NCI-H1694 (cell line): ENCODE measurements around the gene RBM23.
"Not testable (repeated sequence)": the region's sequence is repeated elsewhere in the genome, so short reads cannot be mapped to it uniquely, and the experiment has no call there.

Source experiments
- DNase-seq: peaks from one replicate; lab custom pipeline; 2025; lab: John Stamatoyannopoulos, UW

RBM23 gene

DNA sequence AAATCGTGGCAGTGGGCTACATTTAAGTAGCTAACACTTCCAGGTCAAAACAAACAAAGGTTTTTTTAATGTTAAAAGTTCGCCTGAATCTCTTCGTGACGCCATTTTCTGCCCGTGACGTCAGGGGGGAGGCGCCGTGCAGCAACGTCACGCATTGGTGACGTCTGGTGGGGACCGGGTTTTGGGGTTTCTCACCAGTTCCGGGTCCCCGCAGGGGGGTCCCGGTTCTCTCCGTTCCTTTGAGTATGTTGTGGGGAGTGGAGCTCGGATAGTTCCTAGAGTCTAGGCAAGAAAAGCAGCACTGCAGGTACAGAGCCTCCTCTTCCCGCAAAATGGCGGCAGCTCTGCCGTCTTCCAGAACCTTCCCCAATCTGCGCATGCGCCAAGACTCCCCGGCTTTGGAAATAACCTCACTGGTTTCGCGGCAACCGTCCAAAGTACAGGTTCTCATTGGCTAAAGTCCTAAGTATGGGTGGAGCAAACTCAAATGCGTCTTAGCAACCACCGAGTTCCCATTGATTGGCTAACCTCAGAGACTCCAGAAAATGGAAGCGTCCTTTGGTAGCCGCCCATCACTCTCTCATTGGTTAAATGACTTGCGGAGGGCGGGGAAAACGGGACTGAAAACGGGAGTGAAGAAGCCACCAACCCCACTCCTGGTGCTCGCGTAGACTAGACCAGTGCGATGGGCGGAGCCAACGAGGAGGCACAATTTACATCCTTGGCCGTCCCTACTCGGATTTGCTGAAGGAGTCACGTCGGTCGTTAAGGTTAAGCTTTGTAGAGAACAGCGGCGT is at the start of gene RBM23:
TSS of gene RBM23 (minus strand) at position 346 of the 797 bp plus-strand sequence.
- DNase-seq: peak; percentile 96

DNA sequence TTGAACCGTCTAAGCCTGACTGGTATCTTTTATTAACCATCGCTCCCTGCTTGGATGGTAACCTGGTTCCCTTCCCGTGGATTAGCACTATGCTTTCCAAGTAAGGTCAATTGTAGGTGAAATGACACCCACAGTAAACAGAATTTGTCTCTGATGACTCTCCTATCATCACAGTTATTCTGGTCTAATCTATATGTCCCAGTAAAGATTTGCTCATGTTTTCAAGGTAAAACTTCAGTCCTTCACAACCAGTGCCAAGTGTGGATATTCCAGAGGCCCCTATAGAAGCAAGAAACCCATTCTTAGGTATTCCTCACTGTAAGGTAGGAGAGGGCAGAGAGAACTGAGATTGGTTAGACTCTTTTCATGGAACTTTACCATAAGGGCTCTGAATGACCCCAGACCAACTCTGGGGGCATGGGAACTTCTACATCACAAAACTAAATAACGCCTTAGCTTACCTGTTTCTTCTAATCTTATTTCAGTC is 47.9 kb upstream of the RBM23 start:
- DNase-seq: no peak

DNA sequence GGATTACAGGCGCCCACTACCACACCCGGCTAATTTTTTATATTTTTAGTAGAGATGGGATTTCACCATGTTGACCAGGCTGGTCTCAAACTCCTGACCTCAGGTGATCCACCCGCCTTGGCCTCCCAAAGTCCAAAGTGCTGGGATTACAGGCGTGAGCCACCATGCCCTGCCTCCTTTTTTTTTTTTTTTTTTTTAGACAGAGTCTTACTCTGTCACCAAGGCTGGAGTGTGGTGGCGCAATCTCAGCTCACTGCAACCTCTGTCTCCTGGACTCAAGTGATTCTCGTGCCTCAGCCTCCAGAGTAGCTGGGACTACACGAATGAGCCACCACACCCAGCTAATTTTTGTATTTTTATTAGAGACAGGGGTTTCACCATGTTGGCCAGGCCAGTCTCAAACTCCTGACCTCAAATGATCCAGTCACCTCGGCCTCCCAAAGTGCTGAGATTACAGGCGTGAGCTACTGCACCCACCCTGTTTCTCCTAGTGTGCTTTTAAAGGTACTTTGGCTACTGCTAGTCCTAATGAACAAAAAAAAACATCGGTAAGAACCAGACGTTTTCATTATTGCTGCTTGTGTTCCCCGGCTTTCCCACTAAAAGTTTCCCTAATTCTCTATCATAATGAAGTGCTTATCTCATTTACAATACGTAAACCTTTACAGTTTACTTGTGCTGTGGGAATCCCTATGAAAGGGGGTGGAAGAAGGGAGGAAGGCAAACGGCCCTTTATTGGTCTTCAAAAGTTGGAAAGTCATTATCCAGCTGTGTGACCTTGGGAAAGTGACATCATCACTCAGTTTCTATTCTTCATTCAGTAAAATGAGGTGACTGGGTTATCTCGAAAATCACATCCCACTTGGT is 47.2 kb upstream of the RBM23 start:
- not testable (repeated sequence) for DNase-seq

DNA sequence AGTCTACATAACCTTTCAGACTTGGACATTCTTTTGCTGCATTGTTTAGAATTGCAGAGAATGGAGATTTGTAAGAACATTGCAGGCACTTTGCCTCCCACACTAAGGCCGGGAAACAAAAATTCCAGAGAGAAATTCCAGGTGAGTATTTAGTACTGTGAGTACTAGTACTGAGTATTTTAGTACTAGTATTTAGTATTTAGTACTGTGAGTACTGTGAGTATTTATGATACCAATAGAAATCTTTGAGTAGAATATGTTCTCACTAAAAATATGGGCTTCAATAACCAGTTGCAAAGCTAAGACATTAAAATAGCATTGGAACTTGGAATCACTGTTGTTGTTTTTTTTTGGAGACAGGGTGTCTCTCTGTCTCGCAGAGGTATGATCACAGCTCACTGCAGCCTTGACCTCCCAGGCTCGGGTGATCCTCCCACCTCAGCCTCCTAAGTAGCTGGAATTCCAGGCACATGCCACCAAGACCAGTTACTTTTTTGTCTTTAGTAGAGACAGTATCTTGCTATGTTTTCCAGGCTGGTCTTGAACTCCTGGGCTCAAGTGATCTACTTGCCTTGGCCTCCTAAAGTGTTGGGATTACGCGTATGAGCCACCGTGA is 43.2 kb upstream of the RBM23 start:
- no peak for DNase-seq

DNA sequence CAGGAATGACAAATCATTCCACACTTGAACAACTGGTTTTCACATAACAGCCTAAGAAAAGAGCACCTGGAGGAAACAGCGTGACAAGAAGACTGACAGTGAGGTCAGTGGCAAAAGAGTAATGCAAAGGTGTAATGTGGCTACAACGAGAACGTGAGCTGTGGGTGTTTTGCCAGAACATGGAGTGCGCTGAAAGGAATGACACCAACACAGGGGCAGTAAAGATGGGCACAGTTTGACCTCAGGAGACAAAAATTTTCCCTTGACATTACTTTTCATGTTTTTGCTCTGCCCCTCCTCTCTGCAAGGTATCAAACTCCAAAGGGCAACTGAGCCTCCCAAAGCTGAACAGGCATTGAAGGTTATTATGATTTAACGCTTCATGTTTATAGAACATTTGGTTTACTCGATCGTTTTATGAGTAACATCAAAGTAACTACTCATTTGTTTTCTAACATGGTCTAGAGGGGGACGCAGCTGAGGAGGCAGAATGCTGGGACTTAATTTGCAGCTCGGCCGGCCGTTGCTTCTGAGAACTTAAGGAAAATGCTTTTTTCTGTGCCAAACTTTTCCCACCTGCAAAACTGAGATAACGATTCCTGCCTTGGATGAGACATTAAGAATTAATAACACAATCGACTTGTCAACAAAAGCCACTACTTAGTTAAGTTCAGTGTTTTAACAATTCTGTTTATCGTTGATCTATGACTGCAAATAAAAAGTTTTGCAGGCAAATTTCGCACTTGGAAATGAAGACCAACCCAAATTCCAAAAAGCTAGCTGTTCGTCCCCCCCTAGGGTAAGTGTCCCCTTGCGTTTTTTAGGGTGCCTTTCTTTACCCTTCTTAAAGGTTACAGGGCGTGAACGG is 37.0 kb upstream of the RBM23 start:
- no peak for DNase-seq

DNA sequence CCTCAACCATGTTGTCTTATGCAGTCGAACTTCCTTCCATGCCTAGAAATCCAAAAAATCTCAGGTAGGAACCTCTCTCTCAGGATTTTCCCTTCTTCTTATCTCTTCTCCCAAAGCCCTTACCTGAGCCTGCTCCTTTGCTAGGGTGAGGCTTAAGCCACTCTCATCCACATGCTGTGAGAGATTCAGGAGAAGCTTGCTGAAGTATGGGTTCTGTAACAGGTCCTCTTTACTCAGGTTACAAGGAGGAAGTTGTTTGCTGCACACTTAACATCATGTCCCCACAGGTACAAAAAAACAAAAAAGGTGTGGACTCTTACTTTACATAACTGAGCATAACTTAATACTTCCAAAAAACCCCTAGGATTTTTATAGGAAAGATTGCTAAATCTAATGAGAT is 33.5 kb upstream of the RBM23 start:
- DNase-seq: no peak

DNA sequence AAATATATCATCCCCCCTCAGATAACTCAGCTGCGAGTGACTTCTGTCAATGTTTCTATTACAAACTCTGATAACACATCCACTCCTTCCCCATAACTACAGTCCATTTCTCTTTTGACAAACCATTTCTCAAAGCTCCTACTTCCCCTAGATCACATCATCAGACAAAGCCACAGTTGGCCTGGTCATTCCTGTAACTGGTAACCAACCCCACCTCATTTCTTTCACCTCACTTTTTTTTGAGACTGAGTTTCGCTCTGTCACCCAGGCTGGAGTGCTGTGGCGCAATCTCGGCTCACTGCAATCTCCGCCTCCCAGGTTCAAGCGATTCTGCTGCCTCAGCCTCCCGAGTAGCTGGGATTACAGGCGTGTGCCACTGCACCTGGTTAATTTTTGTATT is 32.8 kb upstream of the RBM23 start:
- DNase-seq: not testable (repeated sequence)

DNA sequence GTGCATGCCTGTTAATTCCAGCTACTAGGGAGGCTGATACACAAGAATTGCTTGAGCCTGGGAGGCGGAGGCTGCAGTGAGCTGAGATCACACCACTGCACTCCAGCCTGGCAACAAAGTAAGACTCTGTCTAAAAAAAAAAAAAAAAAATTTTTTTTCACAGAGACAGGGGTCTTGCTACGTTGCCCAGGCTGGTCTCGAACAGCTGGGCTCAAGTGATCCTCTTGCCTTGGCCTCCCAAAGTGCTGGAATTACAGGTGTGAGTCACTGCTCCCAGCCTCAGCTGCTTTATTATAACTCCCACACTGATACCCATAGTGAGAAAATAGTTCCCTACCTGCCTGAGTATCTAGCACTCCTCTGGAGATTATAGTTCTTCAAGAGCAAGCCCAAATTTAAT is 26.7 kb upstream of the RBM23 start:
- no peak for DNase-seq

DNA sequence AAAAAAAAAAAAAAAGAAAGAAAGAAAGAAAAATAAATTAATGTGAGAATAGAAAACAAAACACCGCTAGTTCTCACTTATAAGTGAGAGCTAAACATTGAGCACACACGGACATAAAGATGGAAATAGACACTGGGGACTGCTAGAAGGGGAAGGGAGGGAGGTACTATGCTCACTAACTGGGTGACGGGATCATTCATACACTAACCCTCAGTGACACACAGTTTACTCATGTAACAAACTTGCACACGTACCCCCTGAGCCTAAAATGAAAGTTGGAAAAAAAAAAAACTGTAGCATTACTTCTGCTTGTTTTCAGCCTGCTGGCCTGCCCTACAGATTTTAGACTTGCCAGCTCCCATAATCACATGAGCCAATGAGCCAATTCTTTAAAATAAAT is 20.7 kb upstream of the RBM23 start:
- no peak for DNase-seq

DNA sequence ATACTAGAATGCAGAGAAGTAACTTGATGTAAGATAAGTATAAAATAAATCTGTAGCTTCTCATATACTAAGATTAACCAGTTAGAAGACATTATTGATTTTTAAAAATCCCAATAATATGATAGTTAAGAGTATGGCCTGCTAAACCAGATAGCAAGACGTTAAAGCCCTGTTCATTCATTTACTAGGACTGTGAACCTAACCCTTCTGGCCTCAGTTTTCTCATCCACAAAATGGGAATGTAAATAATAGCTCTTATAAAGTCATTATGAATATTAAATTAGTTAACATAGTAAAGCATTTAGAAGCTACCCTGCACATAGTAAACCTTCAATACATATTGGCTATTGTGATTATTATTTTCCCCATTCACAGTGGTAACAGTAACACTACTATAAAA is 16.2 kb upstream of the RBM23 start:
- DNase-seq: no peak

DNA sequence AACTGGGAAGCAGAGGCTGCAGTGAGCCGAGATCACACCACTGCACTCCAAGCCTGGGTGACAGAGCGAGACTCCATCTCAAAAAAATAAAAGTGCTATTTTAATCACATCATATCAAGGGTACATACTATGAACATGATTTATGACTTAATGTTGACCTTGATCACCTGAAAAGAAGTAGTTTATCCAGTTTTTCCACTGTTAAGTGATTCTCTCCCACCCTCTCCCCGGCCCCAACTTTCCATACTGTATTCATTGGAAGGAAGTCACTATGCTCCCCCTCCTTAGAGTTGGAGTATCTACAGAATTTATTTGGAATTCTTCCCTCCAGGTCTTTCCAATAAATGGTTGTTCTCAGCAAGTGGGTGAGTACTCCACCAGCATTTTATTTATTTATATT is 13.2 kb upstream of the RBM23 start:
- DNase-seq: no peak

DNA sequence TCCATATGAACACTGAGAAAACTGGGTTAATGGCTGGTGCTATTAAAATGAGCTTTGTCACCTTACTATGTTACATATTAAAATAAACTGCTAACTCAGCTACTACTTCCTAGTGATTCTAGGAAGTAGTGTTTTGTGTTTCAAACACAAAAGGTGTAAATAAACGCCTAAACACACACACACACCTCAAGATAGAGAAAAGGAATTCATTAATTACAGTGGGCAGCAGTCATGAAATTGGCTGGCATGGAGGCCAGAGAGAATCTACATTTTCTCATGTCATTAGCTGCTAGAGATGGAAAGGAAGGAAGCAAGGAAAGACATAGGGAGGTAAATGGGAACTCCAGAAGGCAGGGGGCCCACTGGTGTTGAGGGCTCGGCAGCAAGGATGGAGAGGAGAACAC is 11.0 kb upstream of the RBM23 start:
- no peak for DNase-seq

DNA sequence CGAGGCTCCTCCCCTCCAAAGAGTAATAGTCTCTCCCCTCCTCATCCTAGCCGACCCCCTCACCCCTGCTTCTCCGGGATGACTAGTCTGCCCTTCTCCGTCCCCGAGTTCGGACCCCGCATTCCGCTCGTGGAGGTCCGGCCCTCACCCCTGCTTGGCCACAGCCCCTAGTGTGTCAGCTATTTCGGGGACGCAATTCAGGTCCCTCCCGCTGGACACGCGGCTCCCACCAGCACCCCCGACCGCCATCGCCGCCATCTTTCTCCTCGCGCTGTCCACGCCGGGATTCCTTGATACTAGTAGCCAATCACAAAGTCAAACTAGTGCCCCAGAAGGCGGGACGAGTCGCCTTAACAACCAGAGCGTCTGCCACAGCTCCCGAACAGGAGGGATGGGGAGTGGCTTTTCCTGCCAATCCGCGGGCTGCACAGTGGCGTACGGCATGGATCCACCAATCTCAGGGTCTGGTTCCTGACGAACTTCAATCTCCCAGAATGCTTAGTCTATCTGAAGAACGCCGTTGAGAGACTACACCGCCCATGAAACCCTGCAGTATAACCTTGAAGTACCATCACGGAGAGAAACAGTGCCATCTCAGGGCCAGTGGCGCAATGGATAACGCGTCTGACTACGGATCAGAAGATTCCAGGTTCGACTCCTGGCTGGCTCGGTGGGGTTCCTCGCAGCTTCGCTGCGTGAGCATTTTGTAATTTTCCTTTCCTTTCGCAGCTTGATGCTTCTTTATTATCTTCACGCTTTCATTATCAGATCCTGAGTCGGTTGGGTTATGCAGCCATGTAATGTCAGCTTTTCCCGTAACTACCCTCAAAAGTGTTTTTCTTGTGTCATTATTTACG is 10.4 kb upstream of the RBM23 start, which contains the start of gene PRMT5:
TSS of gene PRMT5 (minus strand) at position 273 of the 857 bp plus-strand sequence. CDS start at position 258, 15 bp downstream.
- peak; percentile 99 for DNase-seq

DNA sequence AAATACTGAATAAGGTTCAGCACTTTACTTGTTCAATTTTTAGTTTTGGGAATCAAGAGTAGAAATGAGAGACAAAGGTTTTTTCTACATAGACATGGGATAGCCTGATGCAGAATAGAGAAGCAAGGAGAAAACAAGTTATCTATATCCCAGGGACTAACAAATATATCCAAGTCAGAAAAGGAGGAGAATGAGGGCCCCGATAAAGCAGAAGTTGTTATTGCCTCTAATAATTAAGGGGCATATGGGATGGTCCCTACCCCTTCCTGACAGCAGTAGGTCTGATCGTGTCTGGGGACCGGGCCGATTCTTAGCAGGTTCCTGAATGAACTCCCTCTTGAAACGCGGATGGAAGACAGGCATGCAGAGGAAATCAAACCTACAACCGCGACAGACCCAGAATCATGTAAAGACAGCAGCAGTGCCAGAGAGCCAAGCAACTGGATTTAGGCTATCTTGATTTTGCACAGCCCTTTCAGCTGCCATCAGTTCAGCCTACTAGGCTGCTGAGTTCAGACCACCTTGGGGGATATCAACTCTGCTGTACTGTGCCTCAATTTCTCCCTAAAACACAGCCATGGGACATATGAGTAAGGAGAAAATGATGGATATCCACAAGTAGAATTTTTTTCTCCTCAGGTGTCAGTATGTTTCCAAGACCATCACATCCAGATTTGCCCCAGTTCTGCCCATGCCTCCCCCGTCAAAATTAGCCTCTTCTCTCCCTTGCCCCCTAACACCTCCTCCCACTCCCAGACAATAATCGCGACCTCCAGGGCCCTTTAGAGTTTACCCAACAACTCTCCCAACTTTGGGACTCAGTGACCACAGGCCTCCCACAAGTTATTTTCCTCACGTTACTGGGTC is 9.5 kb upstream of the RBM23 start:
- no peak for DNase-seq

DNA sequence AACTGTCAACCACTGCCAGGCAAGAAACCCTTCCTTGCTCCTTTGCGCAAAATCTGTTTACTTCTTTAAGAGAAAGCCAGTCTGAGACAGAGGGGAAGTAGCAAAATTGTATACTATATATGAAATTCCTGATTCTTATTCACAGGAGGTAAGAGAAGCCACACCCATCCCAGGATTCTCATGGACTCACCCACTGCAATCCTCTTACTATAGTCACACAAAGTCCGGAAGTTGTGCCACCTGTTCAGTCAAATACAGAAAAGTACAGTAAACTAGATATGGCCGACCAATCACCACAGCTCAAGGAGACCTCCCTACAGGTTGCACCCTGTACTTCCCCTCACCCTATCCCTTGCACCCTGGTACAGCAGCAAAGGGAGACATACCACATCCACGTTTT is 7.4 kb upstream of the RBM23 start:
- DNase-seq: no peak

DNA sequence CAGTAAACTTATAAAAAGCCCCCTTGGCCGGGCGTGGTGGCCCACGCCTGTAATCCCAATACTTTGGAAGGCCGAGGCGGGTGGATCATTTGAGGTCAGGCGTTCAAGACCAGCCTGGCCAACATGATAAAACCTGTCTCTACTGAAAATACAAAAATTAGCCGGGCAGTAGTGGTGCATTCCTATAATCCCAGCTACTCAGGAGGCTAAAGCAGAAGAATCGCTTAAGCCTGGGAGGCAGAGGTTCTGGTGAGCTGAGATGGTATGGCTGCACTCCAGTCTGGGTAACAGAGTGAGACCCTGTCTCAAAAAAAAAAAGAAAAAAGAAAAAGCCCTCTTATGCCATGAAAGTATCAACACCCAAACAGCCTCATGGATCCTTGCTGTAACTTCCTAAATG is 6.6 kb upstream of the RBM23 start:
- DNase-seq: no peak

DNA sequence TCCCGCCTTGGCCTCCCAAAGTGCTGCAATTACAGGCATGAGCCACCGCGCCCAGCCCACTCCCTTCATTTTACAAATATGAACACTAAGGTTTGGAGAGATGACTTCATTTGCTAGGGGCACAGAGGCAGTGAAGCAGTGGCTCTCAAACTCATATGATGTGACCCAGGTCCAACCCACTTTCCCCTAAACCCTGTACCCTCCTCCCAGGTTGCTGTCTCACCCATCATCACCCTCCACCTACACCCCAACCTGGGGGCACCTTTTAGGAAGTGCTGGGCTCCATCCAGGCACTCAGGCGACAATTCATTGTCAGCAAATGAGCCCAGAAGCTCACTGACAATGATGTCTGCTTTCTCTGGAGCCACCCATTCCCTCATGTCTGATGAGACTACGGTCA is 4.8 kb upstream of the RBM23 start:
- no peak for DNase-seq

DNA sequence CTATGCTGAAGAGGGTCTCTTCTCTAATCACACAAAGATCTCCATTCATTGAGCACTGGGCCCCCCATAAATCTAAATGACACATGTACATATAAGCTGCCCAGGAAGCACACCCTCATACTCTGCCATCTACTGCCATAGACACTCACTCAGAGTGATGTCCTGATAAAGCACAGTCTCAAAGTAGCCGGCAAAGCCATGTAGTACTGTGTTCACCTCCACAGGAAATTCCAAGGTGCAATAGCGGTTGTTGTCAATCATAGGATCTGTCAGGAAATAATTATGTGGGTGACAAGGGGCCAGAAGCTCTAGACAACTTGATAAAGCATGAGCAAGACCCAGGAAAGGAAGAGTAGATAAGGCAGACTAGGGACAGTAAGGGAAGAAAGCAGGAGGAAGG is 3.3 kb upstream of the RBM23 start:
- DNase-seq: no peak

DNA sequence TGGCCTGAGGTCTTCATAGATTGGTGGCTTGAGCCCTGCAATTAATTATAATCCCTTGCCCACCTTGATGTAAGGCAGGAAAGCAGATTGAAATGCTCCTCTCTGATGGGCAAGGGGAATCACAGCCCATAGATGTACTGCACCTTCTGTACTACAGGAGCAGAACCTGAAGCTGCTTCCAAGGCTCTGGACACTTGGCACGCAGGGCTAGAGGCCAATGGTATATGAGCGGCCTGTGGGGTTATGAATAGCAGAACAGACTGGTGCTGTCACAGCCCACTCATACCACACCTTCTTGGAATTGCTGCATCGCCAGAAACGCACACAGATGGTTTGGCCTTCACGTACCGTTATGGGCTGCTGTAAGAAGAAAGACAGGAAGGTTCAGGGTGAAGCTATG is 1.7 kb upstream of the RBM23 start:
- no peak for DNase-seq

DNA sequence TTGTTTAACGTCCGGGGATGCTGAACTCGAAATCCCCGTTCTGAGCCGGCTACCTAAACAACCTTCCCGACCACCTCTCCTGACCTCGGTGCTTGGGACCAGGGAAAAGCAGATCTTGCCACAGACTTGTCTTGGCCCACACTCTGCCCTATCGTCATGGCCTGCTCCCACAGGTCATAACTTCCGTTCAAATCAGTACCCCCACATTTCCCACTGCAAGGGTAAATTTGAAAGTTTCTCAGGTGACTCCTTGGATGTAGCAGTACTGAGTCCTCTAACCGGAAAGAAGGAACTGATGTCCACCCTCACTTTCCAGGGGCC is 612 bp upstream of the RBM23 start:
- DNase-seq: no peak
